Measurements from ENCODE around the gene TRIM5. TPM values are rescaled to one million over a fixed set of nuclear protein-coding genes. Genes with fewer than 3 reads are reported as not detected.

The TRIM5 gene
- polyA plus RNA-seq, 2 of the 4 experiments (the other 2 are of a cell fraction): 21.9 to 32.6 TPM

- CTCF ChIA-PET: interaction anchor here (1.4 kb wide), 1 partner anchor 12 kb away, joined by 3 read pairs; no protein-coding TSS in a partner anchor
- H3K4me1 ChIP-seq: peaks cover 45% of the 10 kb centered on the region
- TF ChIP-seq HES2 (IDR thresholded peaks at IDR 0.05) (no peak), FOXS1 (CRISPR knock-in tag; IDR thresholded peaks at IDR 0.05) (no peak), PHF8 (IDR thresholded peaks at IDR 0.05; ENCODE audit: borderline replicate concordance, low read depth) (no peak), BHLHE40 (IDR thresholded peaks at IDR 0.05; ENCODE audit: low read depth, low read length) (no peak), SREBF2 (IDR thresholded peaks at IDR 0.05) (no peak), RCOR1 (IDR thresholded peaks at IDR 0.05; ENCODE audit: low read depth, low read length) (no peak), BCL3 (IDR thresholded peaks at IDR 0.05) (no peak), CEBPB (IDR thresholded peaks at IDR 0.05) (no peak), EHF (CRISPR knock-in tag; IDR thresholded peaks at IDR 0.05) (no peak), FOSB (CRISPR knock-in tag; IDR thresholded peaks at IDR 0.05) (no peak), CHD4 (IDR thresholded peaks at IDR 0.05; ENCODE audit: borderline replicate concordance) (no peak), HOXA7 (CRISPR knock-in tag; IDR thresholded peaks at IDR 0.05) (no peak), JUNB (IDR thresholded peaks at IDR 0.05) (no peak), CBX2 (IDR thresholded peaks at IDR 0.05; ENCODE audit: borderline replicate concordance, low read depth) (no peak), KDM1A (IDR thresholded peaks at IDR 0.05; ENCODE audit: low read depth) (no peak), RAD21 (conservative IDR thresholded peaks at IDR 0.05 in 1 of 2, IDR thresholded peaks at IDR 0.05 in 1 of 2) (no peak)
- TF ChIP-seq, protein P1, sequence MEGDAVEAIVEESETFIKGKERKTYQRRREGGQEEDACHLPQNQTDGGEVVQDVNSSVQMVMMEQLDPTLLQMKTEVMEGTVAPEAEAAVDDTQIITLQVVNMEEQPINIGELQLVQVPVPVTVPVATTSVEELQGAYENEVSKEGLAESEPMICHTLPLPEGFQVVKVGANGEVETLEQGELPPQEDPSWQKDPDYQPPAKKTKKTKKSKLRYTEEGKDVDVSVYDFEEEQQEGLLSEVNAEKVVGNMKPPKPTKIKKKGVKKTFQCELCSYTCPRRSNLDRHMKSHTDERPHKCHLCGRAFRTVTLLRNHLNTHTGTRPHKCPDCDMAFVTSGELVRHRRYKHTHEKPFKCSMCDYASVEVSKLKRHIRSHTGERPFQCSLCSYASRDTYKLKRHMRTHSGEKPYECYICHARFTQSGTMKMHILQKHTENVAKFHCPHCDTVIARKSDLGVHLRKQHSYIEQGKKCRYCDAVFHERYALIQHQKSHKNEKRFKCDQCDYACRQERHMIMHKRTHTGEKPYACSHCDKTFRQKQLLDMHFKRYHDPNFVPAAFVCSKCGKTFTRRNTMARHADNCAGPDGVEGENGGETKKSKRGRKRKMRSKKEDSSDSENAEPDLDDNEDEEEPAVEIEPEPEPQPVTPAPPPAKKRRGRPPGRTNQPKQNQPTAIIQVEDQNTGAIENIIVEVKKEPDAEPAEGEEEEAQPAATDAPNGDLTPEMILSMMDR (IDR thresholded peaks at IDR 0.05): no peak
- TF ChIP-seq, protein P2, sequence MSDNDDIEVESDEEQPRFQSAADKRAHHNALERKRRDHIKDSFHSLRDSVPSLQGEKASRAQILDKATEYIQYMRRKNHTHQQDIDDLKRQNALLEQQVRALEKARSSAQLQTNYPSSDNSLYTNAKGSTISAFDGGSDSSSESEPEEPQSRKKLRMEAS (IDR thresholded peaks at IDR 0.05): no peak
- TF ChIP-seq, protein P3, sequence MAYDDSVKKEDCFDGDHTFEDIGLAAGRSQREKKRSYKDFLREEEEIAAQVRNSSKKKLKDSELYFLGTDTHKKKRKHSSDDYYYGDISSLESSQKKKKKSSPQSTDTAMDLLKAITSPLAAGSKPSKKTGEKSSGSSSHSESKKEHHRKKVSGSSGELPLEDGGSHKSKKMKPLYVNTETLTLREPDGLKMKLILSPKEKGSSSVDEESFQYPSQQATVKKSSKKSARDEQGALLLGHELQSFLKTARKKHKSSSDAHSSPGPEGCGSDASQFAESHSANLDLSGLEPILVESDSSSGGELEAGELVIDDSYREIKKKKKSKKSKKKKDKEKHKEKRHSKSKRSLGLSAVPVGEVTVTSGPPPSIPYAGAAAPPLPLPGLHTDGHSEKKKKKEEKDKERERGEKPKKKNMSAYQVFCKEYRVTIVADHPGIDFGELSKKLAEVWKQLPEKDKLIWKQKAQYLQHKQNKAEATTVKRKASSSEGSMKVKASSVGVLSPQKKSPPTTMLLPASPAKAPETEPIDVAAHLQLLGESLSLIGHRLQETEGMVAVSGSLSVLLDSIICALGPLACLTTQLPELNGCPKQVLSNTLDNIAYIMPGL (CRISPR knock-in tag; IDR thresholded peaks at IDR 0.05; ENCODE audit: borderline replicate concordance): no peak
- no peaks in the 10 kb centered on the region for H3K9me3 ChIP-seq
- POLR2A ChIA-PET: interaction anchor here (1.3 kb wide), 1 partner anchor 59 kb away, joined by 6 read pairs; the partner anchor contains the start of gene TRIM5
- peak overlapping the region; percentile 69 to 83 for H3K27ac ChIP-seq
- FAIRE-seq: no peak
- 45% methylated on average over 4 of the region's 4 CpGs for WGBS (ENCODE audit: missing lambda C conversion rate)
- no peak for DNase-seq (ENCODE audit: low read depth in 1 of 2, low spot score in 1 of 2)
- peak overlapping the region; percentile 81 for H3K4me2 ChIP-seq
- peak in 1 of 2 experiments; percentile 1; a peak in 1 of 6 replicates for ATAC-seq
- H3K4me3 ChIP-seq: peak overlapping the region; percentile 46
Observed at GRCh38 chr11:5625281-5625680, 59.6 kb downstream of the TRIM5 start.

DNA sequence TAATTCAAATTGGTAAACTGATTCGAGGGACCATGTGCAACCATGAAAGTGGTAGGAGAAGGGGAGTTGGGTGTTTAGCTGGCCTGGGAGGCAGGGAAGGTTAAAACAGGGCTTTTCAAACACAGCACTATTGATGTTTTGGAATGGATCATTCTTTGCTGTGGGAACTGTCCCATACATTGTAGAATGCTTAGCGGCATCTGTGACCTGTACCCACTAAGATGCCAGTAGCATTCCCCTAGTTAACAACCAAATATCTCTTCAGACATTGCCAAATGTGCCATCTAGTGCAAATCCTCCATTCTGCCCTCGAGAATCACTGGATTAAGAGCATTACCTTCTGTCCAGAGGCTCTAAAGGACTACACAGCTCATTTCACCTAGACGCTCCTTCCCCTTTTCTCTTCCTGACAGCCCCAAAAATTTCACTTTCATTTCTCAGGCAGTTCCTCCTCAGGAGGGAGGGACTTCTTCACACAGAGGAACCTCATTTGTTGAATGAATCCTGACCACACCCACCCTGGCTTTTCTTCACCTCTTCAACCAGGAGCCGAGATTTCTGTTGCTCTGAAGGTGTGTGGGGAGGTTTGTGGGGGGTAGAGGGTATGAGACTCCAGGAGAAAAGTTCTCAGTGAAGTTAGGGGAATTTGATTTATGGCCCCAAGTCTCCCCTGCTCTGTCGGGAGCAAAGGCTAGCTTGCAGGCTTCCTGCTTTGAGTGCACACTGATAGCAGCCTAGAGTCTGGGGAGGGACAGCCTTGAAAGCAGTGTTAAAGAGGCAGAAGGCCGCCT is 60.2 kb downstream of the TRIM5 start, which contains the start of gene TRIM34:
Gene TRIM34 (plus strand): TSS at position 513 of the 791 bp plus-strand sequence. CDS start 7,331 bp downstream, outside the sequence.
- POLR2A ChIA-PET: interaction anchor here (1.3 kb wide), 1 partner anchor 60 kb away, joined by 6 read pairs; the partner anchor contains the start of gene TRIM5
- H3K9me3 ChIP-seq: no peaks in the 10 kb centered on the region
- ATAC-seq: peak; percentile 75 to 82; a peak in 5 of 6 replicates
- H3K4me3 ChIP-seq: peak within 1 kb of the TSS; percentile 46
- H3K4me2 ChIP-seq: peak within 1 kb of the TSS; percentile 81
- H3K27ac ChIP-seq: peak within 1 kb of the TSS; percentile 69 to 83
- peak; percentile 45 to 95 for DNase-seq (ENCODE audit: low read depth in 1 of 2, low spot score in 1 of 2)
- peak; percentile 67 for FAIRE-seq
- CTCF ChIA-PET: interaction anchor here (1.4 kb wide), 1 partner anchor 13 kb away, joined by 3 read pairs; no protein-coding TSS in a partner anchor
- peaks cover 51% of the 10 kb centered on the region for H3K4me1 ChIP-seq
- WGBS (ENCODE audit: missing lambda C conversion rate): 0% methylated on average over 7 of the region's 7 CpGs
- TF ChIP-seq RCOR1 (IDR thresholded peaks at IDR 0.05; ENCODE audit: low read depth, low read length): no peak
- no peak for TF ChIP-seq BCL3 (IDR thresholded peaks at IDR 0.05)
- TF ChIP-seq KDM5A (IDR thresholded peaks at IDR 0.05): no peak
- TF ChIP-seq ZNF302 (CRISPR knock-in tag; IDR thresholded peaks at IDR 0.05): no peak
- TF ChIP-seq FOSB (CRISPR knock-in tag; IDR thresholded peaks at IDR 0.05): no peak
- TF ChIP-seq MAZ (IDR thresholded peaks at IDR 0.05; ENCODE audit: borderline replicate concordance, low read depth, low read length): no peak
- no peak for TF ChIP-seq RAD21 (conservative IDR thresholded peaks at IDR 0.05 in 1 of 2, IDR thresholded peaks at IDR 0.05 in 1 of 2)
- no peak for TF ChIP-seq CBX8 (IDR thresholded peaks at IDR 0.05)
- TF ChIP-seq NFE2L2 (conservative IDR thresholded peaks at IDR 0.05; ENCODE audit: low read length): no peak
- TF ChIP-seq ZC3H11A (IDR thresholded peaks at IDR 0.05): no peak
- no peak for TF ChIP-seq TP53 (CRISPR knock-in tag; IDR thresholded peaks at IDR 0.05)
- TF ChIP-seq NPAS2 (CRISPR knock-in tag; IDR thresholded peaks at IDR 0.05; ENCODE audit: borderline replicate concordance): no peak
- no peak for TF ChIP-seq BHLHE40 (IDR thresholded peaks at IDR 0.05; ENCODE audit: low read depth, low read length)
- no peak for TF ChIP-seq CEBPB (IDR thresholded peaks at IDR 0.05)
- TF ChIP-seq ZSCAN20 (CRISPR knock-in tag; IDR thresholded peaks at IDR 0.05): no peak

Data from A549 (cell line).